HG03095 (cell line): ENCODE measurements around the gene GDAP1L1.
"Not testable (repeated sequence)": the region's sequence is repeated elsewhere in the genome, so short reads cannot be mapped to it uniquely, and the experiment has no call there.

Experiments used
- ATAC-seq: cut with Tn5 transposase; IDR thresholded peaks from one replicate; pipeline ENCODE4 v1.9.1; 2021; ENCODE audit warnings: moderate library complexity; ENCODE audit not compliant: unreplicated experiment

GDAP1L1 gene

GRCh38 chr20:44299011-44299535, 52.0 kb downstream of the GDAP1L1 start:
- ATAC-seq = not testable (repeated sequence)

- ATAC-seq = no peak
Measured at GRCh38 chr20:44301285-44301684, 54.2 kb downstream of the GDAP1L1 start.

- no peak for ATAC-seq
Measured at GRCh38 chr20:44302026-44302669, 55.0 kb downstream of the GDAP1L1 start.

GRCh38 chr20:44302736-44303135, 55.6 kb downstream of the GDAP1L1 start:
- no peak for ATAC-seq

- ATAC-seq = no peak
Measured at GRCh38 chr20:44304383-44304782, 57.3 kb downstream of the GDAP1L1 start.

GRCh38 chr20:44306927-44307326, 59.8 kb downstream of the GDAP1L1 start:
- no peak for ATAC-seq

GRCh38 chr20:44309763-44310663, 62.9 kb downstream of the GDAP1L1 start:
- ATAC-seq = no peak

GRCh38 chr20:44310664-44311639, 63.8 kb downstream of the GDAP1L1 start, which contains the start of gene FITM2:
Gene FITM2, minus strand, starts transcription at chr20:44311202. Its CDS starts 54 bp downstream, at chr20:44311148.
- ATAC-seq = peak; percentile 83

- no peak for ATAC-seq
Measured at GRCh38 chr20:44314870-44315269, 67.8 kb downstream of the GDAP1L1 start.

GRCh38 chr20:44319839-44320422, 72.8 kb downstream of the GDAP1L1 start:
- no peak for ATAC-seq

GRCh38 chr20:44324343-44324742, 77.2 kb downstream of the GDAP1L1 start:
- no peak for ATAC-seq

- ATAC-seq = no peak
Measured at GRCh38 chr20:44326391-44327159, 79.5 kb downstream of the GDAP1L1 start.

GRCh38 chr20:44327748-44328147, 80.6 kb downstream of the GDAP1L1 start:
- not testable (repeated sequence) for ATAC-seq

GRCh38 chr20:44328428-44328827, 81.3 kb downstream of the GDAP1L1 start:
- no peak for ATAC-seq
